GM20000 (cell line): Measurements from ENCODE around the gene KASH5.
"Not testable (repeated sequence)": the region's sequence is repeated elsewhere in the genome, so short reads cannot be mapped to it uniquely, and the experiment has no call there.

Experiments used
- DNase-seq: peaks from one replicate; pipeline ENCODE4 v3.0.0; 2012; ENCODE audit warnings: low spot score
- CTCF ChIP-seq: IDR thresholded peaks from 2 replicates; pipeline ENCODE4 v1.5.1; 2012; ENCODE audit warnings: mild to moderate bottlenecking, control low read depth; ENCODE audit errors: extremely low read depth, missing control alignments

The KASH5 gene

GRCh38 chr19:49459388-49459787 is 71.3 kb downstream of the KASH5 start:
- no peak for DNase-seq
- no peak for TF ChIP-seq CTCF

DNA sequence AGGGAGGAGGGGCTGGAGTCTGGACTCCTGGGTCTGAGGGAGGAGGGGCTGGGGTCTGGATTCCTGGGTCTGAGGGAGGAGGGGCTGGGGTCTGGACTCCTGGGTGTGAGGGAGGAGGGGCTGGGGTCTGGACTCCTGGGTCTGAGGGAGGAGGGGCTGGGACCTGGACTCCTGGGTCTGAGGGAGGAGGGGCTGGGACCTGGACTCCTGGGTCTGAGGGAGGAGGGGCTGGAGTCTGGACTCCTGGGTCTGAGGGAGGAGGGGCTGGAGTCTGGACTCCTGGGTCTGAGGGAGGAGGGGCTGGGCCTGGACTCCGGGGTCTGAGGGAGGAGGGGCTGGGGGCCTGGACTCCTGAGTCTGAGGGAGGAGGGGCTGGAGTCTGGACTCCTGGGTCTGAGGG is 73.1 kb downstream of the KASH5 start:
- not testable (repeated sequence) for DNase-seq

GRCh38 chr19:49461656-49462055 is 73.6 kb downstream of the KASH5 start:
- no peak for DNase-seq
- no peak for TF ChIP-seq CTCF

- no peak for TF ChIP-seq CTCF
- DNase-seq: no peak
These were observed 74.4 kb downstream of the KASH5 start for GRCh38 chr19:49462492-49462891.

DNA sequence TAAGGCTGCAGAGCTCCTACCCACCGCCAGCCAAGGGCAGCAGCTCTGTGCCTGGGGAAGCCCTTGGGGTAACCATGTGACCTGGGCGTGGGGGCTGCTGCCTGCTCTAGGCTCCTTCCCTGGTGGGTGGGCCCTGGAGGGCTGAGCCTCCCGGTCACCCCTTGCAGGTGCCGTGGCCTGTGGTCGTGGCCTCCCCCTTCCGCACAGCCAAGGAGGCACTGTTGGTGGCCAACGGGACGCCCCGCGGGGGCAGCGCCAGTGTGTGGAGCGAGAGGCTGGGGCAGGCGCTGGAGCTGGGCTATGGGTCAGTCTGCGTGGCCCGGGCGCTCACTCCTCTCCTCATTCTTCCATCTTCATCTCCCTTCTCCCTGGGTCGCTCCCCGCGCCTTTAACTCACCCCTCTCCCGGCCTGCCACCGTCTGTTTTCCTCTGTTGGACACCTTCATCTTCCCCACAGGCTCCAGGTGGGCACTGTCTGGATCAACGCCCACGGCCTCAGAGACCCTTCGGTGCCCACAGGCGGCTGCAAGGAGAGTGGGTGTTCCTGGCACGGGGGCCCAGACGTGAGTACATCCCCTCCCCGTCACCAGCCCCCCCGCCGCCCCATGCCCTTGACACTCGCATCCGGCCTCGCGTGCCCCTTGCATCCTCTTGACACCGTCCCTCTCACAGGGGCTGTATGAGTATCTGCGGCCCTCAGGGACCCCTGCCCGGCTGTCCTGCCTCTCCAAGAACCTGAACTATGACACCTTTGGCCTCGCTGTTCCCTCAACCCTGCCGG is 76.1 kb downstream of the KASH5 start:
- no peak for TF ChIP-seq CTCF
- DNase-seq: no peak

DNA sequence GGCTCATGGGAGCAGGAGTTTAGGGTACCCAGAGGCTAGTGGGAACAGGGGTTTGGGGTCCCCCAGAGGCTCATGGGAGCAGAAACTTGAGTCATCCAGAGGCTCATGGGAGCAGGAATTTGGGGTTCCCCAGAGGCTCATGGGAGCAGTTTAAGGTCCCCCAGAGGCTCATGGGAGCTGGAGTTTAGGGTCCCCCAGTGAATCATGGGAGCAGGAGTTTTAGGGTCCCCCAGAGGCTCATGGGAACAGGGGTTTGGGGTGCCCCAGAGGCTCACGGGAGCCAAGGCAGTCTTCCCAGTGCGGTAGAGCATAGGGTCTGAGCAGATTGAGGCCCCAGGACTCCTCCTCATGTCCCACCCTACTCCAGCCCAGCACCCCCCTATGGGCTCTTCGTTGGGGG is 77.3 kb downstream of the KASH5 start:
- TF ChIP-seq CTCF: no peak
- DNase-seq: no peak
